ENCODE measurements around the gene SAP30BP.
A peak's percentile ranks its signal among the peaks of the same experiment; 100 is the strongest.

The SAP30BP gene

GRCh38 chr17:75647061-75647460 lies 20.1 kb upstream of the SAP30BP start:
- no peak for DNase-seq (ENCODE audit: low spot score)

GRCh38 chr17:75647921-75648320 lies 19.2 kb upstream of the SAP30BP start:
- no peak for DNase-seq (ENCODE audit: low spot score)

- no peak for DNase-seq (ENCODE audit: low spot score)
These were observed 17.5 kb upstream of the SAP30BP start for GRCh38 chr17:75649687-75650086.

- no peak for DNase-seq (ENCODE audit: low spot score)
These were observed 16.3 kb upstream of the SAP30BP start for GRCh38 chr17:75650874-75651273.

GRCh38 chr17:75652341-75652740 lies 14.8 kb upstream of the SAP30BP start:
- no peak for DNase-seq (ENCODE audit: low spot score)

- DNase-seq (ENCODE audit: low spot score) = peak; percentile 48
These were observed 14.1 kb upstream of the SAP30BP start for GRCh38 chr17:75652934-75653549.

GRCh38 chr17:75654176-75654575 lies 13.0 kb upstream of the SAP30BP start:
- no peak for DNase-seq (ENCODE audit: low spot score)

GRCh38 chr17:75658237-75658636 lies 8.9 kb upstream of the SAP30BP start:
- no peak for DNase-seq (ENCODE audit: low spot score)

- DNase-seq (ENCODE audit: low spot score) = no peak
These were observed 5.6 kb upstream of the SAP30BP start for GRCh38 chr17:75661531-75661930.

GRCh38 chr17:75662511-75662910 lies 4.6 kb upstream of the SAP30BP start:
- DNase-seq (ENCODE audit: low spot score) = no peak

- DNase-seq (ENCODE audit: low spot score) = no peak
These were observed 3.0 kb upstream of the SAP30BP start for GRCh38 chr17:75664099-75664549.

GRCh38 chr17:75665981-75666380 lies 1.2 kb upstream of the SAP30BP start:
- DNase-seq (ENCODE audit: low spot score) = no peak

- DNase-seq (ENCODE audit: low spot score) = no peak
These were observed 687 bp downstream of the SAP30BP start for GRCh38 chr17:75667825-75668224.

- no peak for DNase-seq (ENCODE audit: low spot score)
These were observed 1.4 kb downstream of the SAP30BP start for GRCh38 chr17:75668489-75668888.

- no peak for DNase-seq (ENCODE audit: low spot score)
These were observed 3.7 kb downstream of the SAP30BP start for GRCh38 chr17:75670868-75671267.

GRCh38 chr17:75672011-75672410 lies 4.9 kb downstream of the SAP30BP start:
- DNase-seq (ENCODE audit: low spot score) = no peak

GRCh38 chr17:75673487-75673886 lies 6.3 kb downstream of the SAP30BP start:
- DNase-seq (ENCODE audit: low spot score) = no peak

- DNase-seq (ENCODE audit: low spot score) = no peak
These were observed 9.3 kb downstream of the SAP30BP start for GRCh38 chr17:75676461-75676860.

GRCh38 chr17:75679706-75680211 lies 12.6 kb downstream of the SAP30BP start:
- no peak for DNase-seq (ENCODE audit: low spot score)

GRCh38 chr17:75680431-75680830 lies 13.3 kb downstream of the SAP30BP start:
- DNase-seq (ENCODE audit: low spot score) = no peak

GRCh38 chr17:75681289-75681688 lies 14.2 kb downstream of the SAP30BP start:
- DNase-seq (ENCODE audit: low spot score) = peak; percentile 40

GRCh38 chr17:75683583-75683982 lies 16.4 kb downstream of the SAP30BP start:
- peak; percentile 46 for DNase-seq (ENCODE audit: low spot score)

GRCh38 chr17:75684249-75684648 lies 17.1 kb downstream of the SAP30BP start:
- DNase-seq (ENCODE audit: low spot score) = no peak

- peak; percentile 51 for DNase-seq (ENCODE audit: low spot score)
These were observed 17.8 kb downstream of the SAP30BP start for GRCh38 chr17:75684924-75685323.
